ENCODE data around the gene FIS1.

DNA sequence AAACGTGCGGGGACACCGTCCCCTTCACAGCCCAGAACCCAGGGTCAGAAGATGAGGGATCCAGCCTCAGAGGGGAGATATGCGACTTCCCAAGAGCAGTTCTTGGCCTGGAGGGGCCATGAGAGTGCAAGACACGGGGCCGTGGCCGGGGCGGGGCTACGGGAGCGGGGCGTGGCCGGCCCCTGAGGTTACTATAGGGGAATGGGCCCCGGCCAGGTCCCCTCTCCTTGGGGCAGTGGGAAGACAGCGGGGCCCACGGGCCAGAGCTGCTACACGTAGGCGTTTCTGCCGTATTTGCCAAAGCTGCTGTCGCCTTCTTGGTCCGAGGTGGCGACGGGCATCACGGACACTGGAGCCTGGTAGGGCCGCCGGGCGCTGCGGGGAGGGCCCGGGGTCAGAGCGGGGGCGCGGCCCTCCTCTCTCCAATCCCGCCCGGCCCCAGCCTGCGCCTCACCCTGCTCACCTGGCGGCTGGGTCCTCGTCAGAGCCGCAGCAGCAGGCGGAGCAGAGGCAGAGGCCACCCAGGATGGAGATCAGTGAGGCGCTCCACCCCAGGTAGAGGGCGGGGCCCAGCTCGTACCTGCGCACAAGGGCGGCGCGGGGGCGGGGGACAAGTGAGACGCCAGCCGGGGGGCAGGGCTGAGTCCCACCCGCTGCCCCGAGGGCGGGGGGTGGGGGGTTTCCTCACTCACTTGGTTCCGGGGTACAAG lies 12.6 kb downstream of the FIS1 start:
- TF ChIP-seq, protein P1, sequence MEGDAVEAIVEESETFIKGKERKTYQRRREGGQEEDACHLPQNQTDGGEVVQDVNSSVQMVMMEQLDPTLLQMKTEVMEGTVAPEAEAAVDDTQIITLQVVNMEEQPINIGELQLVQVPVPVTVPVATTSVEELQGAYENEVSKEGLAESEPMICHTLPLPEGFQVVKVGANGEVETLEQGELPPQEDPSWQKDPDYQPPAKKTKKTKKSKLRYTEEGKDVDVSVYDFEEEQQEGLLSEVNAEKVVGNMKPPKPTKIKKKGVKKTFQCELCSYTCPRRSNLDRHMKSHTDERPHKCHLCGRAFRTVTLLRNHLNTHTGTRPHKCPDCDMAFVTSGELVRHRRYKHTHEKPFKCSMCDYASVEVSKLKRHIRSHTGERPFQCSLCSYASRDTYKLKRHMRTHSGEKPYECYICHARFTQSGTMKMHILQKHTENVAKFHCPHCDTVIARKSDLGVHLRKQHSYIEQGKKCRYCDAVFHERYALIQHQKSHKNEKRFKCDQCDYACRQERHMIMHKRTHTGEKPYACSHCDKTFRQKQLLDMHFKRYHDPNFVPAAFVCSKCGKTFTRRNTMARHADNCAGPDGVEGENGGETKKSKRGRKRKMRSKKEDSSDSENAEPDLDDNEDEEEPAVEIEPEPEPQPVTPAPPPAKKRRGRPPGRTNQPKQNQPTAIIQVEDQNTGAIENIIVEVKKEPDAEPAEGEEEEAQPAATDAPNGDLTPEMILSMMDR (IDR thresholded peaks at IDR 0.05; ENCODE audit: borderline replicate concordance, extremely low read depth, low read length, poor library complexity, severe bottlenecking) = no peak
- no peak for TF ChIP-seq EZH2 (IDR thresholded peaks at IDR 0.05; ENCODE audit: borderline replicate concordance, low read depth, low read length, severe bottlenecking)

All from DND-41 (cell line).